Measurements from ENCODE around the gene TCIRG1.

The TCIRG1 gene

GRCh38 chr11:68004551-68005335 lies 34.1 kb upstream of the TCIRG1 start:
- DNase-seq = no peak

- DNase-seq = no peak
Measured at GRCh38 chr11:68006606-68007166, 32.1 kb upstream of the TCIRG1 start.

- no peak for DNase-seq
Measured at GRCh38 chr11:68007498-68008380, 31.1 kb upstream of the TCIRG1 start.

GRCh38 chr11:68008381-68009337 lies 30.2 kb upstream of the TCIRG1 start:
- DNase-seq = peak; percentile 67

GRCh38 chr11:68009391-68010089 lies 29.3 kb upstream of the TCIRG1 start:
- DNase-seq = no peak

- no peak for DNase-seq
Measured at GRCh38 chr11:68010090-68011041, 28.5 kb upstream of the TCIRG1 start, which contains the start of gene ALDH3B1. TSS of gene ALDH3B1 (plus strand) at chr11:68010327. CDS start at chr11:68015298, 4,971 bp downstream.

GRCh38 chr11:68011051-68011943 lies 27.5 kb upstream of the TCIRG1 start:
- no peak for DNase-seq

- no peak for DNase-seq
Measured at GRCh38 chr11:68012044-68012842, 26.6 kb upstream of the TCIRG1 start.

GRCh38 chr11:68012843-68013610 lies 25.8 kb upstream of the TCIRG1 start:
- no peak for DNase-seq

- DNase-seq = no peak
Measured at GRCh38 chr11:68013611-68014156, 25.1 kb upstream of the TCIRG1 start.

GRCh38 chr11:68014157-68014946 lies 24.5 kb upstream of the TCIRG1 start:
- no peak for DNase-seq

GRCh38 chr11:68014947-68015447 lies 23.8 kb upstream of the TCIRG1 start:
- no peak for DNase-seq

- no peak for DNase-seq
Measured at GRCh38 chr11:68015467-68015866, 23.4 kb upstream of the TCIRG1 start.

GRCh38 chr11:68016161-68016903 lies 22.5 kb upstream of the TCIRG1 start:
- DNase-seq = no peak

Measured in NCI-H2171 (cell line).